GM10847 (cell line): Measurements from ENCODE around the gene ITGB2.

ENCODE experiments used
- POLR2A ChIP-seq: IDR thresholded peaks from 2 replicates; pipeline ENCODE4 v1.6.1; 2011; ENCODE audit not compliant: insufficient read length; ENCODE audit errors: extremely low read depth

The ITGB2 gene

DNA sequence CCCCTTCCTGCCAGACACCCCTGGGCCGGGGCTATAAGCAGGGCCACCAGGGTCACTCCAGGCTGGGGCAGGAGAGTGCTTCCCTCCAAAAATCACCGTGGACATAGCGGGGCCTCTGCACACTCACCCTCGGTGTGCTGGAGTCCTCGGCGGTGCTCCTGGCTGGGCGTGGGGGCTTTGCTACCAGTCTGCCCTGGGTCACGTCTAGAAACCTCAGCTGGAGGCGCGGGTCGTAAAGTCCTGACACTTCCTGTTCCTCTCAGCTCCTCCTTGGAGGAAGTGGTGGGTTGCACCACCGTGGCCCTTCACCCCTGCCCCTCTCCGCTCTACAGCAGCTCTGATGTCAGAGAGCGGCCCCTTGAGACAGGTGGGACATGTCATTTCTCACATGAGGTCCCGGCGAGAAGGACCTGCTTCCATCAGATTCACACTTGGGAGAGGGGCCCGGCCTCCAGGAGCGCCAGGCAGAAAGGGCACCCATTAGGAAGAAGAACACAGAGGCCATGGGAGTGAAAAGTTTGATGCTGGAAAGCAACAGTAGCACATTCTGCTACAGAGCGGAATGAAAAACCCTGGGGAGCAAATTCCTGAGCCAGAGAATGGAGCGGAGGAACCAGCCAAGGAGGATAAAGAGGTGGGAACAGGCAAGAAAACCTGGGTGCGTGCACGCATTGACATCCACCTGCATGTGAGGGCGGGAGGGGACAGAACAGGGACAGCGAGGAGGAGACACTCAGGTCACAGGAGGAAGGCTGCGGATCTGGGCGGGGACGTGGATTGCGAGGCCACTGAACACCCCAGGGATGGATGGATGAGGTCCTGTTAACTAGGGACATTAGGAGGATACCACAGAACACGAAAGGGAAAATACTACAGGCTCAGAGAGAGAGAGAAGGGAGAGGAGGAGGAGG, at the start of gene ITGB2:
Gene ITGB2, minus strand, starts transcription at position 206 of the 911 bp plus-strand sequence. CDS start 10,117 bp downstream, outside the sequence.
- TF ChIP-seq POLR2A = peak; percentile 32

DNA sequence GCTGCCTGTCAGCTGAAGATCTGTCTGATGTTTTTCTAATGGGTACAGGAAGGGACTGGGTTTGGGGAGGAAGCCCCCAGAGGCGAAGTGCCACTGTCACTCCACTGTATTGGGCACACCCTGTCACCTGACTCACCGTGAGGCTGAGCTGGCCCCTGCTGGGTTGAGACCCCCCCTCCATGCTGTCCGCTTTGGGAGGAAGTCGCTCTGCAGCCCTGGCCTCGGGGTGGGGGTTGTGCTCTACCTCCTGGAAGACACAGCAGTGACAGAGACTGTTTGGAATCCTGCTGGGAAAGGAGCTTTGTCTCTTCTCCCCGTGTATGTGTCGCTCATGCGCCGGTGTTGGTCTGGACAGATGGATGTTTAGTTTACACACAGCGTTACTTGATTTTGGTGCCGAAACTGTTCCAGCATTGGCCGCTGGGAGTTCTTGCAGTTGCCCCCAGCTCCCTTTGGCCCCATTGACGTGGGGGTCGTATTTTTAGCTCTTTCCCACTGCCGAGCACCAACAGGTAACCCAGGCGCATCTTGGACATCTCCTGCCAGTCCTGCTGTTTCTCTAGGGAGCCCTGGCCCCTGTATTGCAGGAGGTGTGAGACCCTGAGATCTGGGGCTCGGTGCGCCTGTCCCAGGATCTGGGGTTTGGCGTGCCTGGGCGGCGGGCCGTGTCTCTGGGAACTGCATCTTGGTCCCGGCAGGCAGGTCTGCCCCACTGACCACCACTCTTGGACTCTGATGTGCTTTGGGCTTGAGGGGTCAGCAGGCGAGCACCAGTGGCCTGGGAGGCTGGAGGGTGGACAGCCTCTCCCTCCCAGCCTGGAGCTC, 49.4 kb upstream of the ITGB2 start:
- no peak for TF ChIP-seq POLR2A

DNA sequence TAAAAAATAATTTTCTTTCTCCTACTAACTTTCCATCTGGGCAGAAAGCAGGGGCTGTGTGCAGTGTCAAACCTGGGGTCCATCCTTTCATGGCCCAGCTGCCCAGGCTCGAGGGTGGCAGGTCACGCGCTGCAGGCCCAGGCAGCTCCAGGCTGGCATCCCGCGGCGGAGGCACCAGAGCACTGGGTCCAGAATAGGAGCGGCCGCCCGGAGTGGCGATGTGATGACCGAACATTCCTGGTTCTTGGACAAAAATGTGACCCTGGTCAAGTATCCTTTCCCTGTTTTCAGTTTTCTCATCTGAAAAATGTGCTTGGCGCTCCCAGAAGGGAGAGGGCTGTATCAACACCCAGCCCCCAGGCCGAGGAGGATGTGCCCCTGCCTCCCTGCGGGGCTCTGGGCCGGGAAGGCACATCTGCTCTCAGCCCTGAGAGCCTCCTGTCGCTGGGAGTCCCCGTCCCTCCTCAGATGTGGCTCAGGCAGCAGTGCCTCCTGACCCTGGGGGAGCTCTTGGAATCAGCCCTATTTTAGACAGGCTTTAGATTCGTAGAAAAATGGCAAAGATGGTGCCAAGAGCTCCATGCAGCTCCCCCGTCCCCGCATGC, 48.5 kb upstream of the ITGB2 start:
- TF ChIP-seq POLR2A = no peak

DNA sequence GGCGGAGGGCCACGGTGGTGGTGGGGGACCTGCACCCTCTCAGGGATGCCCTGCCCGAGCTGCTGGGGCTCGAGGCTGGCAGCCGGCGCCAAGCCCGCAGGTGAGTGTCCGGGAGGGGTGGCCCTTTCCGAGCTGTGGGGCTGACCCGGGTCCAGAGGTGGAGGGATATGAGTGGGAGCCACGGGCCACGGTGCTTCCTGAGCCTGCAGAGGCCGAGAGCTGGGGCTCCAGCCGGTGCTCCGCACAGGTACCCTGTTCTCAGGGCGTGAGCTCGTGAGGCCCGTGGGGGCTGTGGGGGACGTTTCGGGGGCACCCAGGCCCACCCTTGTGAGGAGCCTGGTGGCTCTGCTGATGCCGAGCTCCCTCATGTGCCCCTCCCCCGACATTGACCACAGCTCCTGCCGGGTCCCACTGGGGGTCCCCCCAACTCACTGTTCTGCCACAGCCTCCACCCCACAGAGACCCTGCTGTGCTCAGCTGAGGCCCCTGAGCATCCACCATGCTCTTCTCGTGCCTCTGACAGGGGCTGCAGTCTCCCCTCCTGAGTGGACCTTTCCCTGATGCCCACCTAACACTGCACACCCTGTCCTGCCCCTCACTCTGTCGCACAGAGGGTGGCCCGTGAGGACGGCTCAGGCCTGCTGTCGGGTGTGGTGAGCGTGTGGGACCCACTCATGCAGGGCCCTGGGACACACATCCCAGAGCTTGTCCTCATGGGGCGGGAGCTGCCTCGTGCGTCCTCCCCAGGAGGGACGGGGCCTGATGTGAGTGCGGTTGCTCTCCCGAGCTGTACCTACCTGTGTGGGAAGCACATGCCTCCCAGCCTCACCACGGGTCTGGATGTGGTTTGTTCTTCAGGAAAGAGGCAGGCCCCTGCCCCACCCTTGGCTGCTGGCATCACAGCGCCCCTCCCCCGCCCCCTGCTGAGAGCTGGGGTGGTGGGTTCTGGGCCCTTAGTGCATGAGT, 46.7 kb upstream of the ITGB2 start:
- no peak for TF ChIP-seq POLR2A

DNA sequence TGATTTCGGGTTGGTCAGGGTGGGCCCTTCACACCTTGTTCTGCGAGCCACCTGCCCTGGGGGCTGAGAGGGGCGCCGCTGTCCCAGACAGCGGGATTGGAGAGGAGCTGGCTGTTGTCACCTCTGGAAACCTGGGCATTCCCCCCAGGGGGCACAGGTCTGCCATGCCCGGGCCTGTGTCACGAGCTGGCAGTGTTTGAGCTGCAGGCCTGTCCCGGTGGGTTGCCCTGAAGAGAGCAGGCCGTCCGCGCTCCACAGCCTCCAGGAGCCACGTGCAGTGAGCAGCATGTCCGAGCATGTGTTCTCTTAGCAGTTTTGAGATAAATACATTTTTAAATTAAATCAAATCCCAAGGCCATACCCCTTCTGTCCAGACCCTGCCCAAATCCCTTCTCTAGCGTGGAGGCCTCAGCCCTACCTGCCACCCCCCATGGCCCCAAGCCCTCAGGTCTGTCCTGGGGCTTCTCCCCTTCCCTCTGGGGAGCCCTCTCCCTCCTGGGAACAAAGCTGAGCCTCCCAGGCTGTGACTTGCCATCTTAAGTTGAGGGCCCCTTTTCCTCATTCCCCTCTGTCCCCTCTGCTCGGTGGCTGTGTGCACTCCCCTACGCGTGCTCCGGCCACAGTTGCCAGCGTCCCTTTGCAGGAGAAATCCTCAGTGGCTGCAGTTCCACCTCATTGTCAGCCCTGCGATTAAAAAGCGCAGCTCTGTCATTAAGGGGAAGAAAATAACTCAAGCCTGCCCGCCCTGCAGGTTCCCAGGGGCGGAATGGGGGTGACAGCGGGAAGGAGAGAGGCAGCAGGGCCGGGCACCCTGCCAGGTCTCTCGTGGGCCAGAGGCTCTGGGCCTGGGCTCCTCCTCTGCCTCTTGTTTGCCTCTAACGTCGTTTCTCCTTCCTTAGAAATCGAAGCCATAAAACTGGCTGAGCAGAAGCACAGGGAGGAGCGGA, 45.7 kb upstream of the ITGB2 start:
- no peak for TF ChIP-seq POLR2A

DNA sequence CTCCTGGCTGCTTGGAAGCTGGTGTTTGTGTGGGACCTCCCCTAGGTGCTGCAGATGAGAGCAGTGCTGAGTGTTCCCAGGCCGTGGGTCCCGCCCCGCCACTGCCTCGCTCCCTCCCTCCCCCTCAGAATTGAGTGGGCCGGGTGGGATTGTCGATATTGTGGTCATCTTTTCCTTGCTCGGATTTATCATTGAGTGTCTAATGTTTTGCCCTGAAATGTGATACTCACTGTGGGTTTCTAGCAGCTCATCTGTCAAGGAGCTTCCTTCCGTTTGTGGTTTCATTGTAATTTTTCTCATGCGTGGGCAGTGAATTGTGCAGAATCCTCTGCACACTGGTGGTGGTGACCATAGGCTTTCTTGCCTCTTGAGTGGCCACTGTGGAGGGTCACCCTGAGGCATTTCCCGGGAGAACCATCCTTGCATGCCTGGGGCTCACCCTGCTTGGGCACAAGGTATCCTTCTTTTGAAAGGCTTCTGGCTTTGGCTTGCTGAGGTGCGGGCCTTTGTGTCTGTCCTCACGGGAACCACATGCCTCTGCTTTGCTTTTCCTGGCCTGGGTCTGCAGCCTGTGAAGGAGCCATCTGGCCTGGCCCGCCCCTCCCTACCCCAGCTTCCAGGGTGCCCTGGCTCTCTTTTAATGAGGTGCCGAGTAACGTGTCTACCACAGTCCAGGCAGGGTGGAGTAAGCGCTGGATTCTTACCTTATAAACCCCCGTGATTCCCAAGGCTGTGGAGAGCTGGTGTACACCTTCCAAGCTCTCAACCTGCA, 44.7 kb upstream of the ITGB2 start:
- no peak for TF ChIP-seq POLR2A

DNA sequence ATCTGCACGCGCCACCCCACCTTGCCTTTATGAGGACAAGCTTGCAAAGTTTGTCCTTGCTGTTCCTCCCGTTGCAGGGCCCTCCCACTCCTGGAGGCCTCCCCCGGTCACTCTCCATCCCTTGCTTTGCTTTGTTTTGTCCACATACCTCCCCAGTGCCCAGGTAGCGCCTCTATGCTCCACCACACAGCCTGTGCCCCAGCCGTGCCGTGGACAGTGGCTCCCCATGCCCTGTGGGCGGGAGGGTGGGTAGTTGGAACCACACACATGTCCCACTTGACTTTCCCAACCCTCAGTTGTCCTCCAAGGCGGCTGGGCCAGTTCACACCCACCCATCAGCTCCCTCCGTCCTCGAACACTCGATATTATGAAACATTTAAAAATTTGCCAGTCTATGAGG, 43.7 kb upstream of the ITGB2 start:
- TF ChIP-seq POLR2A = no peak

DNA sequence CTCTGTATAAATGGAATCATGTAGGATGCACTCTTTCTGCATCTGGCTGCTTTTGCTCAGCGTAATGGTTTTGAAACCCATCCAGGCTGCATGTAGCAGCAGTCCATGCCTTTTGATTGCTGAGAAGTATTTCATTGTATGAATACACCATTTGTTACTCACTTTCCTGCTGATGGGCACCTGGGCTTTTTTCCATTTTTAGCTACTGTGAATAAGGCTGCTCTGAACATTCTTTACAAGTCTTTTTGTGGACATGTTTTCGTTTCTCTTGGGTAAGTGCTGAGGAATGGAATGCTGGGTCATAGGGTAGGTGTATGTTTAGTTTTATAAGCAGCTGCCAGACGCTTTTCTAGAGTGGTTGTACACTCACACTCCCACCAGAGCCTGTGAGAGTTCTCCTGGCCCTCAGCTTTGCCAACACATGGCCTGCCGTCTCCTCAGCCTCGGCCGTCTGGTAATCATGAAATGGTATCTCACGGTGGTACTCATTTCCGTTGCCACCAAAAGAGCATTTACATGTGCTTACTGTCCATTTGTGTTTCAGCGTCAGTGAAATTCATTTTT, 41.8 kb upstream of the ITGB2 start:
- TF ChIP-seq POLR2A = no peak

DNA sequence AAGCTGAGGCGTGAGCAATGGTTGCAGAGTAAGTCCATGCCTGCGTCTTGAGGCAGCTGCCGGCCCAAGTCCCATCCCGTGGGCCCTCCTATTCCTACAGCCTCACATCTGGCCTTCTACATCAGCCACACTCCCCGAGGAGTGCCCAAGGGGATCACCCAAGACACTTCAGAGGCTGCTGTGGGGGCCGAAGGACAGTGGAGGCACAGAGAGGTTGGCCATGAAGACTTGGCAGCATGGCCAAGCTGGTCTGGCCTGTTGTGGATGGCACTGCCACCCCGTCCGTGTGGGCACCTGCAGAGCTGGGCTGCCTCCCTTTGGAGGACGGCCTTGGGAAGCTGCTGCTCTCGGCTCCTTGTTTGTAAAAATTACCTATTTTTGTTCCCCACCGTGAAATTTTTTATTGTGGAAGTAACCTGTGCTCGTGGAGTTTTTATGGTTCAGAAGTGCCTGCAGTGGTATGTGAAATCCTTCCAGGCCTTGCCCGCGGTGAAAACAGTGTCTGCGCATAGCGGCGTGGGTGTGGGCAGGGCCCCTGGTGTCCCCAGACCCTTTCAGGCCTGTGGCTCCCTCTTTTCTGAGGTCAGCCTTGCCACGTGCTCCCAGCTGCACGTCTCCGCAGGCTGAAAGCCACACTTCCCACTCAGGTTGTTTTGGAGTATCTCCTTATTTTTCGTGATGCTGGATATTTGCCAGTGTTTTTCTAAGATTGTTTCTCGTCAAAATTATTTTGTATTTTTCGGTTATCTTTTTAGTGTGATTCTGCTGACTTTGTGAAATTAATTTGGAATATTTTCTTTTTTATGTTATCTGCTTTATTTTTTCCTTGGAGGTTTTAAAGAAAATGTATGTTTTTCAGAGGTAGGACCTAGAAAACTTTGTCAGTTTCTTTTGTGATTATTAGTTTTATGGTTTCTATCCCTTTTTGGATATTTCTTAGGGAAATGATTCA, 39.7 kb upstream of the ITGB2 start:
- TF ChIP-seq POLR2A = no peak

DNA sequence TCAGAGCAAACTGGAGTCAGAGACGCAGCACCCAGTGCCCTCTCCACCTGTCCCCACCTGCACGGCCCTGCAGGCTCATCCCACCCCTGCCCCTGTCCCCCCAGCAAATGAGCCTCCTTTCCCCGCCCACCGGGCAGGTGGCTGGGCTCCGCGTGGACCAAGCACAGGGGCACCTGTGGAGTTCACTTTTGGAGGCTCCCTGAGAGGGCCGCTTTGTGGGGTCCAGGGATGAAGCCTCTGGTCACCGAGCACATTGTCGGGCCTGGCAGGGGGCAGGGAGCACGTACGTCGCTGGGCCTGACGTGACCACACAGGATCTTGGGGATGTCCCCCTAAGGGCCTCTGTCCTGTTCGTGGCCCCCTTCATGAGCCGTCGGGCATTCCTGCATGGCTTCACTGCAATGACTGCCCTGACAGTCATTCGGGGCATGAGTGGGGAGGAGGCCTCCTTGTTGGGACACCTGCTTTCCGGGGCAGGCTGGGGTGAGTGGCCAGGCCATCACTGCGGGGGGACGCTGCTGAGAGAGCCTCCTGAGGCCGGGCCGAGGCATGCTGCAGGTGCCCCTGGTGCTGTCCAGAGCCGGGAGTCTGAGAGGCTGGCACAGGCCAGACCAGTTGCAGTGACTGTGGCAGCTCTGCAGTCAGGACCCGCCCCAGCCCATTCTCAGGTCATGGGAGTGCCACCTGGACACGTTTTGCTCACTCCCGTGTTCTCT, 38.8 kb upstream of the ITGB2 start:
- no peak for TF ChIP-seq POLR2A
